ENCODE measurements around the gene ICE2.

- TF ChIP-seq, protein P1, sequence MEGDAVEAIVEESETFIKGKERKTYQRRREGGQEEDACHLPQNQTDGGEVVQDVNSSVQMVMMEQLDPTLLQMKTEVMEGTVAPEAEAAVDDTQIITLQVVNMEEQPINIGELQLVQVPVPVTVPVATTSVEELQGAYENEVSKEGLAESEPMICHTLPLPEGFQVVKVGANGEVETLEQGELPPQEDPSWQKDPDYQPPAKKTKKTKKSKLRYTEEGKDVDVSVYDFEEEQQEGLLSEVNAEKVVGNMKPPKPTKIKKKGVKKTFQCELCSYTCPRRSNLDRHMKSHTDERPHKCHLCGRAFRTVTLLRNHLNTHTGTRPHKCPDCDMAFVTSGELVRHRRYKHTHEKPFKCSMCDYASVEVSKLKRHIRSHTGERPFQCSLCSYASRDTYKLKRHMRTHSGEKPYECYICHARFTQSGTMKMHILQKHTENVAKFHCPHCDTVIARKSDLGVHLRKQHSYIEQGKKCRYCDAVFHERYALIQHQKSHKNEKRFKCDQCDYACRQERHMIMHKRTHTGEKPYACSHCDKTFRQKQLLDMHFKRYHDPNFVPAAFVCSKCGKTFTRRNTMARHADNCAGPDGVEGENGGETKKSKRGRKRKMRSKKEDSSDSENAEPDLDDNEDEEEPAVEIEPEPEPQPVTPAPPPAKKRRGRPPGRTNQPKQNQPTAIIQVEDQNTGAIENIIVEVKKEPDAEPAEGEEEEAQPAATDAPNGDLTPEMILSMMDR (IDR thresholded peaks at IDR 0.05): no peak
- no peak for TF ChIP-seq POLR2A (IDR thresholded peaks at IDR 0.05)
These were observed 36.2 kb downstream of the ICE2 start for GRCh38 chr15:60442763-60443162.

Measured in uterus (tissue), 2 donors.